Neural progenitor cell (in vitro differentiated cells): ENCODE results near the gene FRRS1L.

Source experiments
- CTCF ChIP-seq: fragments of 200-600 bp; sonication (generic); IDR thresholded peaks from 2 replicates; pipeline ENCODE4 v1.5.1; 2017; ENCODE audit warnings: antibody characterized with exemption, mild to moderate bottlenecking
- EZH2 ChIP-seq: fragments of 200-600 bp; sonication (generic); IDR thresholded peaks from 2 replicates; pipeline ENCODE4 v1.6.1; 2017; ENCODE audit warnings: antibody characterized with exemption, mild to moderate bottlenecking, moderate library complexity

DNA sequence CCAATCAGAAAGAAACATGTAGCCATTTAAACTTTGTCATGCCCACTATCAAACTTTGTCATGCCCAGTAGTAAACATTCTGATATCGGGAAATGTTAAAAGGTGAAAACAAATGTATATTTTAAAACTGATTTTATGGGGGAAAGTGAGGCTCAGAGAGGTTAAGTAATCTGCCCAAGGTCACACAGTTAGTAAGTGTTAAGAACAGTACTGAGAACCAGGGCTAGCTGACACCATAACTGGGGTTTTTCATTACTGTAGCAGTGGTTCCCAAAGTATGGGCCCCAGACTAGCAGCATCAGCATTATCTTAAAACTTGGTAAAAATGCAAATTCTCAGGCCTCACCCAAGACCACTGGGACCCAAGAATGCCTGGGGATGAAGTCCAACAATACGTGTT, 9.9 kb upstream of the FRRS1L start:
- no peak for TF ChIP-seq CTCF
- no peak for TF ChIP-seq EZH2
